HCT116 (cell line): Measurements from ENCODE around the gene TPST1. TPM values are rescaled to one million over a fixed set of nuclear protein-coding genes. Genes with fewer than 3 reads are reported as not detected.

Source experiments
- ATAC-seq: fragments of 200-7000 bp; cut with Tn5 transposase; 2 replicates; pipeline ENCODE4 v1.9.1; 2020; ENCODE audit warnings: mild to moderate bottlenecking, moderate library complexity
- BruUV-seq: library from RNA; stranded (reverse); fragments of 400-500 nt; replicated peaks from 2 replicates; lab custom pipeline; 2021; lab: Mats Ljungman, UMichigan
- CTCF ChIA-PET: fragments of 300-600 bp; sonication (Branson Sonifier 250); formaldehyde crosslinking; loops from one replicate; lab custom pipeline; 2021; ENCODE audit warnings: antibody characterized with exemption; lab: Charles Lee
- POLR2A ChIA-PET: fragments of 300-600, 350-600 bp; sonication (Branson Sonifier 250); formaldehyde crosslinking; loops from one replicate; lab custom pipeline; 2021; ENCODE audit warnings: antibody characterized with exemption; lab: Charles Lee
- RAD21 ChIA-PET, 2 experiments: fragments of 300-600 bp; sonication (Branson Sonifier 250); formaldehyde crosslinking; loops; one replicate each; lab custom pipeline; 2023; ENCODE audit warnings: low total read pairs in 2 of 2; ENCODE audit not compliant: uncharacterized antibody in 2 of 2, unreplicated experiment in 2 of 2, low non-redundant PET in 1 of 2; lab: Charles Lee
- DNase-seq: peaks from one replicate; pipeline ENCODE4 v3.0.0-alpha.2; 2010; ENCODE audit warnings: low read depth, low spot score
- H2AFZ ChIP-seq: fragments of 200-600 bp; shearing (Covaris generic), sonication (generic); 2 replicates; pipeline ENCODE4 v1.6.1; 2017; ENCODE audit warnings: low read depth, mixed run types, mixed read lengths, antibody characterized with exemption, low read length; ENCODE audit not compliant: poor library complexity, severe bottlenecking
- H3K27ac ChIP-seq: 2 replicates; pipeline ENCODE4 v1.5.1; 2012; ENCODE audit warnings: low read depth, low read length
- H3K27me3 ChIP-seq: fragments of 200-600 bp; sonication (generic); 2 replicates; pipeline ENCODE4 v1.6.1; 2016; ENCODE audit warnings: mixed run types, low read length, mixed read lengths; ENCODE audit not compliant: insufficient read depth
- H3K36me3 ChIP-seq, 2 experiments: fragments of 200-500 bp in 1 of 2; fragments of 200-600 bp in 1 of 2; sonication (Bioruptor generic) in 1 of 2; sonication (generic) in 1 of 2; 2 replicates each; pipeline versions ENCODE4 v1.5.1 to v1.6.1; 2014 to 2016; ENCODE audit warnings: low read length in 2 of 2, inconsistent platforms in 1 of 2, mixed read lengths in 1 of 2, mixed run types in 1 of 2; ENCODE audit not compliant: insufficient read depth in 2 of 2, control insufficient read depth in 1 of 2
- H3K4me1 ChIP-seq, 2 experiments: fragments of 200-600 bp in 1 of 2; sonication (generic) in 1 of 2; 2 replicates each; pipeline versions ENCODE4 v1.5.1 to v1.6.1; 2012 to 2017; ENCODE audit warnings: low read length in 2 of 2, inconsistent platforms in 1 of 2, mild to moderate bottlenecking in 1 of 2, mixed read lengths in 1 of 2, mixed run types in 1 of 2, moderate library complexity in 1 of 2; ENCODE audit not compliant: insufficient read depth in 2 of 2, control insufficient read depth in 1 of 2
- H3K4me2 ChIP-seq: fragments of 200-600 bp; sonication (generic); 2 replicates; pipeline ENCODE4 v1.6.1; 2017; ENCODE audit warnings: mixed run types, low read length, mixed read lengths
- H3K4me3 ChIP-seq, 2 experiments: fragments of 200-600 bp in 1 of 2; sonication (generic) in 1 of 2; replicated peaks in 1 of 2; 2 replicates each; pipeline ENCODE4 v1.5.1; 2011 to 2016; ENCODE audit warnings: low read length in 2 of 2, control low read depth in 1 of 2, low read depth in 1 of 2, mild to moderate bottlenecking in 1 of 2, mixed read lengths in 1 of 2, mixed run types in 1 of 2
- H3K79me2 ChIP-seq: fragments of 200-600 bp; sonication (generic); 2 replicates; pipeline ENCODE4 v1.6.1; 2017; ENCODE audit warnings: mild to moderate bottlenecking, mixed run types, low read length, moderate library complexity, mixed read lengths; ENCODE audit not compliant: insufficient read depth
- H3K9ac ChIP-seq: fragments of 200-600 bp; sonication (generic); 2 replicates; pipeline ENCODE4 v1.6.1; 2016; ENCODE audit warnings: low read length, mixed read lengths
- H3K9me2 ChIP-seq: fragments of 200-600 bp; sonication (generic), shearing (Covaris generic); 2 replicates; pipeline ENCODE4 v1.6.1; 2017; ENCODE audit warnings: mixed run types, mild to moderate bottlenecking, moderate library complexity; ENCODE audit not compliant: insufficient read depth
- H3K9me3 ChIP-seq, 2 experiments: fragments of 200-500 bp in 1 of 2; fragments of 200-600 bp in 1 of 2; sonication (Bioruptor generic) in 1 of 2; sonication (generic) in 1 of 2; 2 replicates each; pipeline ENCODE4 v1.6.1; 2014 to 2017; ENCODE audit warnings: low read length in 2 of 2, mixed read lengths in 2 of 2, inconsistent platforms in 1 of 2, low read depth in 1 of 2, mild to moderate bottlenecking in 1 of 2, mixed run types in 1 of 2, moderate library complexity in 1 of 2; ENCODE audit not compliant: control insufficient read depth in 1 of 2, insufficient read depth in 1 of 2
- H4K20me1 ChIP-seq: fragments of 200-600 bp; sonication (generic), shearing (Covaris generic); 2 replicates; pipeline ENCODE4 v1.6.1; 2017; ENCODE audit warnings: mixed run types, mild to moderate bottlenecking, moderate library complexity; ENCODE audit not compliant: insufficient read depth
- CBX3 ChIP-seq: IDR thresholded peaks from 2 replicates; pipeline ENCODE4 v1.6.1; 2012; ENCODE audit warnings: low read depth
- CEBPB ChIP-seq: IDR thresholded peaks from 2 replicates; pipeline ENCODE4 v1.6.1; 2012; ENCODE audit warnings: low read depth
- EGR1 ChIP-seq: IDR thresholded peaks from 2 replicates; pipeline ENCODE4 v1.6.1; 2012; ENCODE audit warnings: low read depth
- ELF1 ChIP-seq: IDR thresholded peaks from 2 replicates; pipeline ENCODE4 v1.6.1; 2012; ENCODE audit warnings: low read depth, borderline replicate concordance
- EZH2phosphoT487 ChIP-seq: fragments of 200-600 bp; IDR thresholded peaks from 2 replicates; pipeline ENCODE4 v1.6.1; 2018; ENCODE audit warnings: antibody characterized with exemption, borderline replicate concordance
- FOSL1 ChIP-seq: IDR thresholded peaks from 2 replicates; pipeline ENCODE4 v1.6.1; 2012; ENCODE audit warnings: low read depth
- POLR2AphosphoS5 ChIP-seq: IDR thresholded peaks from 2 replicates; pipeline ENCODE4 v1.6.1; 2011; ENCODE audit warnings: mild to moderate bottlenecking, low read depth, low read length, moderate library complexity
- SIN3A ChIP-seq: IDR thresholded peaks from 2 replicates; pipeline ENCODE4 v1.6.1; 2012; ENCODE audit warnings: low read depth
- TCF7L2 ChIP-seq: IDR thresholded peaks from 2 replicates; pipeline ENCODE4 v1.7.0; 2011; ENCODE audit warnings: borderline replicate concordance, inconsistent platforms; ENCODE audit not compliant: insufficient read depth, insufficient read length; ENCODE audit errors: extremely low read depth
- YY1 ChIP-seq: IDR thresholded peaks from 2 replicates; pipeline ENCODE4 v1.6.1; 2011; ENCODE audit warnings: low read length, low read depth, moderate library complexity, mild to moderate bottlenecking; ENCODE audit not compliant: insufficient replicate concordance; ENCODE audit errors: extremely low read depth
- ZFX ChIP-seq: fragments of 450-650 bp; IDR thresholded peaks from 2 replicates; pipeline ENCODE4 v1.6.1; 2017
- intact Hi-C: fragments of 100-400 bp; cut with micrococcal nuclease; formaldehyde crosslinking; loops from 2 replicates; pipeline ENCODE4 v1.10.0; 2022
- total RNA-seq: library from RNA; stranded (reverse); gene quantifications from one replicate; pipeline ENCODE4 v1.2.1, GENCODE V29; 2021; ENCODE audit not compliant: unreplicated experiment
- TF ChIP-seq, protein P1 (sequence below): IDR thresholded peaks from 2 replicates; pipeline ENCODE4 v1.6.1; 2012; ENCODE audit warnings: low read depth
- TF ChIP-seq, protein P2 (sequence below): IDR thresholded peaks from 2 replicates; pipeline ENCODE4 v1.6.1; 2011; ENCODE audit warnings: mild to moderate bottlenecking, low read length, moderate library complexity; ENCODE audit not compliant: insufficient replicate concordance; ENCODE audit errors: extremely low read depth

TPST1 gene
- total RNA-seq, 1 experiment from 2014 or later, result 11.4 TPM

DNA sequence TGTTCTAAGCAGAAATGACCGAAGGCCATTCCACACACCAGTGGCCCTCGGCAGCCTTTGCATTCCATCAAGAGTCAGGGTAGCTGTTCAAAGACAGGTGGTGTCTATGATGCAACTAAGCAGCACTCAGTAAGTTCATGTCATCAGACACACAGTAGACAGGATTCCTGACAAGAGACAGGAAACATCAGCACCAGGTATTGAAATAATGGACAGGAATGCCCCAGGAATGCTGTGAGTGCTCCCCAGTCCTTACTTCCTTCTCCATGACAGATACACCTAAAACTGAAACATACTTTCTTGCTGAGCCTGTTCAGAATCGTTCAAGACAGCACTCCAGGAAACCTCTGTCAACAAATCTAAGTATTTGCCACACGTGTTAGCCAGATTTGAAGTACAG, 204.4 kb downstream of the TPST1 start:
- no peak overlapping the region for H2AFZ ChIP-seq
- no peaks in the 10 kb centered on the region for H3K79me2 ChIP-seq
- ChIA-PET POLR2A (no interaction called here), RAD21 (no interaction called here), CTCF (no interaction called here)
- no peaks in the 10 kb centered on the region for H3K4me1 ChIP-seq
- H3K4me2 ChIP-seq, result no peak overlapping the region
- DNase-seq (no peak), ATAC-seq (no peak)
- no peaks in the 10 kb centered on the region for H4K20me1 ChIP-seq
- intact Hi-C loops, result no loop called here
- no peaks in the 10 kb centered on the region for H3K9me2 ChIP-seq
- H3K4me3 ChIP-seq, result no peak overlapping the region
- TF ChIP-seq, protein P1, sequence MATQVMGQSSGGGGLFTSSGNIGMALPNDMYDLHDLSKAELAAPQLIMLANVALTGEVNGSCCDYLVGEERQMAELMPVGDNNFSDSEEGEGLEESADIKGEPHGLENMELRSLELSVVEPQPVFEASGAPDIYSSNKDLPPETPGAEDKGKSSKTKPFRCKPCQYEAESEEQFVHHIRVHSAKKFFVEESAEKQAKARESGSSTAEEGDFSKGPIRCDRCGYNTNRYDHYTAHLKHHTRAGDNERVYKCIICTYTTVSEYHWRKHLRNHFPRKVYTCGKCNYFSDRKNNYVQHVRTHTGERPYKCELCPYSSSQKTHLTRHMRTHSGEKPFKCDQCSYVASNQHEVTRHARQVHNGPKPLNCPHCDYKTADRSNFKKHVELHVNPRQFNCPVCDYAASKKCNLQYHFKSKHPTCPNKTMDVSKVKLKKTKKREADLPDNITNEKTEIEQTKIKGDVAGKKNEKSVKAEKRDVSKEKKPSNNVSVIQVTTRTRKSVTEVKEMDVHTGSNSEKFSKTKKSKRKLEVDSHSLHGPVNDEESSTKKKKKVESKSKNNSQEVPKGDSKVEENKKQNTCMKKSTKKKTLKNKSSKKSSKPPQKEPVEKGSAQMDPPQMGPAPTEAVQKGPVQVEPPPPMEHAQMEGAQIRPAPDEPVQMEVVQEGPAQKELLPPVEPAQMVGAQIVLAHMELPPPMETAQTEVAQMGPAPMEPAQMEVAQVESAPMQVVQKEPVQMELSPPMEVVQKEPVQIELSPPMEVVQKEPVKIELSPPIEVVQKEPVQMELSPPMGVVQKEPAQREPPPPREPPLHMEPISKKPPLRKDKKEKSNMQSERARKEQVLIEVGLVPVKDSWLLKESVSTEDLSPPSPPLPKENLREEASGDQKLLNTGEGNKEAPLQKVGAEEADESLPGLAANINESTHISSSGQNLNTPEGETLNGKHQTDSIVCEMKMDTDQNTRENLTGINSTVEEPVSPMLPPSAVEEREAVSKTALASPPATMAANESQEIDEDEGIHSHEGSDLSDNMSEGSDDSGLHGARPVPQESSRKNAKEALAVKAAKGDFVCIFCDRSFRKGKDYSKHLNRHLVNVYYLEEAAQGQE, result no peak
- TF ChIP-seq TCF7L2 (no peak), EZH2phosphoT487 (no peak), EGR1 (no peak), ZFX (no peak), CBX3 (no peak), CEBPB (no peak), POLR2AphosphoS5 (no peak), FOSL1 (no peak), SIN3A (no peak), ELF1 (no peak), YY1 (no peak)
- TF ChIP-seq, protein P2, sequence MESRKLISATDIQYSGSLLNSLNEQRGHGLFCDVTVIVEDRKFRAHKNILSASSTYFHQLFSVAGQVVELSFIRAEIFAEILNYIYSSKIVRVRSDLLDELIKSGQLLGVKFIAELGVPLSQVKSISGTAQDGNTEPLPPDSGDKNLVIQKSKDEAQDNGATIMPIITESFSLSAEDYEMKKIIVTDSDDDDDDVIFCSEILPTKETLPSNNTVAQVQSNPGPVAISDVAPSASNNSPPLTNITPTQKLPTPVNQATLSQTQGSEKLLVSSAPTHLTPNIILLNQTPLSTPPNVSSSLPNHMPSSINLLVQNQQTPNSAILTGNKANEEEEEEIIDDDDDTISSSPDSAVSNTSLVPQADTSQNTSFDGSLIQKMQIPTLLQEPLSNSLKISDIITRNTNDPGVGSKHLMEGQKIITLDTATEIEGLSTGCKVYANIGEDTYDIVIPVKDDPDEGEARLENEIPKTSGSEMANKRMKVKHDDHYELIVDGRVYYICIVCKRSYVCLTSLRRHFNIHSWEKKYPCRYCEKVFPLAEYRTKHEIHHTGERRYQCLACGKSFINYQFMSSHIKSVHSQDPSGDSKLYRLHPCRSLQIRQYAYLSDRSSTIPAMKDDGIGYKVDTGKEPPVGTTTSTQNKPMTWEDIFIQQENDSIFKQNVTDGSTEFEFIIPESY, result no peak
- no peaks in the 10 kb centered on the region for H3K9me3 ChIP-seq
- no peak overlapping the region for H3K27ac ChIP-seq
- H3K9ac ChIP-seq, result no peak overlapping the region
- H3K27me3 ChIP-seq, result no peaks in the 10 kb centered on the region
- no peaks in the 10 kb centered on the region for H3K36me3 ChIP-seq
- BruUV-seq, result no TSS peak

Other genes with a start within 250 kb of the TPST1 start
- gene GUSB, start 223.1 kb upstream of the TPST1 start, total RNA-seq, result 31.5 TPM
- 46.9 TPM for gene ASL, start 129.5 kb upstream of the TPST1 start, total RNA-seq
- 28.4 TPM for gene CRCP, start 90.5 kb upstream of the TPST1 start, total RNA-seq